ENCODE results near the gene CSMD2.

CSMD2 gene

DNA sequence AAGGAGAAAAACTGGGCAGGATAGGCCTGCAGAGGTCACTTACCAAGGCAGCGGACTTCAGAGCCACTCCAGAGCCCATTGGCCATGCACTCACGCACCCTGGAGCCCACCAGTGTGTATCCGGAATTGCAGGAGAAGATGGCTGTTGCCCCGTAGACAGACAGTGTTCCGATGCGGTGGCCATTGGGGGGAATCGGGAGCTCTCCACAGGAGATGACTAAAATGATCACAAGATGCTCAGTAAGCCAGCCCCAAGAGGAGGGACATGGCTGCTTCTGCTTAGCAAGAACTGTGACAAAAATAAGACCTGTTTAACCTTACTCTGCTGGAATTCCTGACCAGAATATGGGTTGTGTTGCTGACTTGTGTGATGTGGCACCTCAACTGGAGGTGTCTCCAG, 595.7 kb downstream of the CSMD2 start:
- no peak for DNase-seq (ENCODE audit: low read depth in 3 of 3, low spot score in 1 of 3)

DNA sequence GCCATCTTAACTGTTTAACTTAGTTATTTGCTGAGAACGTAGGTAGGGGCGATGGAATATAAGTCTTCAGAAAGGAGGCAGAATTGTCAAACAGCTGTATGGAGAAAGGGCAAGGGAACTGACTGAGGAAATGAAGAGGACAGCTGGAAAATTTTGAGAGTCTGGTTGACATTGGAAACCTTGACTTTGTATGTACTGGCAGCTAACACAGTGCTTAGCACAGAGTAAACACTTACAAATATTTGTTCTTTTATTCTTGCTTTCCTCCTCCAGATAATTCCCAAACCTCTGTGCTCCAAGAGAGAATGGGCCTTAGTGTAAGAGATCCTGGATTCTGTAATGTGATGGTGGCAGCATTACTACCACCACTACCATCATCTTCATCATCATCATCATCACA, 601.3 kb downstream of the CSMD2 start:
- no peak for DNase-seq (ENCODE audit: low read depth in 3 of 3, low spot score in 1 of 3)

DNA sequence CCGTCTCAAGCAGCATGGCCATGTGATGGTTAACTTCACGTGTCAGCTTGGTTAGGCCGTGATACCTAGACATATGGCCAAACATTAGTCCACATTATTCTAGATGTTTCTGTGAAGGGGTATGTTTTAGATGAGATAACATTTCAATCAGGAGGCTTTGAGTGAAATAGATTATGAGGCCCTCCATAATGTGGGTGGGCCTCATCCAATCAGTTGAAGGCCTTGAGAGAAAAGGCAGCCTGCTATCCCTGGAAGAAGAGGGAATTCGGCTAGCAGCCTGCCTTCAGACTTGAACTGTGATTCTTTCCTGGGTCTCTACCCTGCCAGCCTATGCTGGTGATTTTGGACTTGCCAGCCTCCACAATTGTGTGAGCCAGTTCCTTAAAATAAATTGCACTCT, 602.5 kb downstream of the CSMD2 start:
- DNase-seq (ENCODE audit: low read depth in 3 of 3, low spot score in 1 of 3): no peak

DNA sequence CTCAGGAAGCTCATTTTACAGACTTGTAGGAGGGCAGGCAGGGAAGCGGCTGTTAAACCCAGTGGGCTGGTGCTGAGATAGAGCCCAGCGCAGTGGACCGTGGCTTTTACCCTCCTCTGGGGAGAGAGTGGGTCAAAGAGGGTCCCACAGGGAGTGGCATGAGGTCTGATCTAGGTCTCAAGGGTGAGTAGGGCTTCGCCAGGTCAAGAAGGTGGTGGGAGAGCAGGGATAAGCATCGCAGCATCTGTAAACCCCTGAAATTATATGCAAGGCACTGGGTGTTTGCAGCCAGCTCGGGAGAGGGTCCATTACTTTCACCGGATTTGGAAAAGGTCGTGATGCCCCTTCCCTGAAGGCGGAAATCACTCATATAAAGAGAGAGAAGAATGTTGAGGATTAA, 603.5 kb downstream of the CSMD2 start:
- no peak for DNase-seq (ENCODE audit: low read depth in 3 of 3, low spot score in 1 of 3)

DNA sequence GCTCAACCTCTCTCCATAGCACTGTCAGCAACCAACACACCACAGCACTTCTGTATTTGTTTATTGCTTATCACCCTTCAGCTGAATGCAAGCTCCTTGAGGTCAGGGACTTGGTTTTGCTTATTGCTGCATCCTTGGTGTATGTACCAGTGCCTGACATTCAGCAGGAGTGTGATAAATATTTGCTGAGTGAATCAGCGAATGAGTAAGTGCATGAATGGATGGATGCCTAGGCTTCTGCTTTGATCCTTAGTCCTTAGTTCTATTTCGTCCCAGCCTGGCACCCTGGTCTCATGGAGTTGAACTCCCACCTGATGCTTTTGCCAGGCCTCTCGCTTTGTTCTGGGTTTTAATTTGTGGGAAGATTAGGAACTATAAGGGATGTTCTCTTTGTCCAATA, 604.4 kb downstream of the CSMD2 start:
- DNase-seq (ENCODE audit: low read depth in 3 of 3, low spot score in 1 of 3): no peak

DNA sequence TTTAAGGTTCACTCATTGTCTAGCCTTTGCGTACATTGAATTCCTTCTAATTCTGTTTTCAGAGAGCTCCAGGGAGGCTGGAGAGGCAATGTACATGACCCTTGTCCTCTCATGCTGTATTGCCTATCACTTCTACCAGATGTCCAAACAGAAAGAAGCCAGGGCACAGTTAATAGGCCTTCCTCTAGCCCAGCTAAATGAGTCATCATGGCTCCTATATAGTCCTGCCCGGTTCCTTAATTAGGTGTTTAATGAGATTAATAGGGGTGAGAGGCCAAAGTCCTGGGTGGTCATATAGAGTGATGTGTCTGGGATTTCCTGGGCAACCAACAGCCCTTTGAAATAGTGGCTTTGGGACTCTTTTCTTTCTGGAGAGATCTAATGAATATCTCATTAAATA, 616.3 kb downstream of the CSMD2 start:
- no peak for DNase-seq (ENCODE audit: low read depth in 3 of 3, low spot score in 1 of 3)

DNA sequence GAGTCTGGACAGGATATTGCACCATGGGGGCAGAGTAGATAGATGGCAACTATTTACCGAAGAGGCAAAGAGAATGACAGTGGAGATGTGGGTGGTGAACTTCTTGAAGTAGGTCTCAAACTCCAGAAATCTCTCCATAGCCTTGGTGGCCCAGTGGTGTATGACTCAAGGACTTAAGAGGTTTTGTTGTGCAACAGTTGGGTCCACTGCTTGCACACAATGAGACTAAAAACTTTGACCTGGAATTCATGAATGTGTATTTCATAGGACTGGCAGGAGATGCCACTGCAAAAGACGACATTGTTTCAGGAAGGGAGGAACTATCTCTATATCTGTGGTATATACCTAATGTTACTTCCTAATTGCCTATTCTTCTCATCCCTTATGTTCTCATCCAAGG, 616.7 kb downstream of the CSMD2 start:
- no peak for DNase-seq (ENCODE audit: low read depth in 3 of 3, low spot score in 1 of 3)

DNA sequence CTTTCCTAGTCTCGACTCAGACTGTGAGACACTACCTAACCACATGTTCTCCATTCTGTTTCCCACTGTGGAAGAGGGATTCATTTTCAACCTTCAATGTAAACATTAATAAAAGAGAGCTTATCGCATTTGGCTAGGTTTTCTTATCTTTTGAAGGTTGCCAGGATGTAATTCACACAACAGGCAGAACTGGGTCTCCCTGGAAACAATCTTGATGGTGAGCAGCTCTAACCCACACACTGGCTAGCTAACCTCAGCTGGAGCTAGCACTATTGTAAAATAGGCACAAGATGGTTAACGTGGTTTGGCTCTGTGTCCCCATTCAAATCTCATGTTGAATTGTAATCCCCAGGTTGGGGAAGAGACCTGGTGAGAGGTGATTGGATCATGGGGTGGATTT, 617.5 kb downstream of the CSMD2 start:
- DNase-seq (ENCODE audit: low read depth in 3 of 3, low spot score in 1 of 3): no peak

DNA sequence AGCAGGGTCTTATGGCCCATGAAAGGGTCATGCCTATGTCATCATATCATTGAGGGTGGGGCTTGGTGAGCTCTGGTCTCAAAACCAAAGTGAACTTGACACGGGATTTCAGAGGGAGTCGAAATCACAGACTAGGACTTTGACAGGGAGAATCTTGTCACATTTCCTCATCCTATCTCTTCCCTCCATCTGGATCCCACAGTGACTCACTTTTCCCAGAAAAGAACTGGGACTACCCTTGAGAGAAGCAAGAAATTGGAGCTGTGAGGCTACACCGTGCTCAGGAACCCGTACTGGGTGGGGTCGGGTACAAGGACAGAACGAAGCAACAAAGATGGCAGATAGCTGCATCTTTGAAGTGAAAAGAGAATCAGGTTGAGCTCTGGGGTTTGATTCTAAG, 623.1 kb downstream of the CSMD2 start:
- no peak for DNase-seq (ENCODE audit: low read depth in 3 of 3, low spot score in 1 of 3)

DNA sequence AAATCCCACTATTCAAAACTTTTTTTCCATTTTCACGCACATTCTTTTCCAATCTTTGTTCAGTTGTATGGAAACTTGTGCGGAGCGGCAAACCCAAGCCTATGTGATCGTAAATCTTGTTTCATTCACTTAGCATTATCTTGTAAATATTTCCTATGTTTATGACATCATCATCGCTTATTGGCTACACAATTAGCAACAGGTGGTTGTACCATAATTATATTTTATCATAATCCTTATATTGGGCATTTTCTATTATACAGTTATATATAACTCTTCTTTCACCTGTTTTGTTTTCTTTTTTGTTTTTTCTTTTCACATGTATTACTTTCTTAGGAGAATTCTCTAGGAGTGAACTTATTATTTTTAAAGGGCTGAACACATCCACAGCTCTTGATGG, 627.1 kb downstream of the CSMD2 start:
- DNase-seq (ENCODE audit: low read depth in 3 of 3, low spot score in 1 of 3): no peak

DNA sequence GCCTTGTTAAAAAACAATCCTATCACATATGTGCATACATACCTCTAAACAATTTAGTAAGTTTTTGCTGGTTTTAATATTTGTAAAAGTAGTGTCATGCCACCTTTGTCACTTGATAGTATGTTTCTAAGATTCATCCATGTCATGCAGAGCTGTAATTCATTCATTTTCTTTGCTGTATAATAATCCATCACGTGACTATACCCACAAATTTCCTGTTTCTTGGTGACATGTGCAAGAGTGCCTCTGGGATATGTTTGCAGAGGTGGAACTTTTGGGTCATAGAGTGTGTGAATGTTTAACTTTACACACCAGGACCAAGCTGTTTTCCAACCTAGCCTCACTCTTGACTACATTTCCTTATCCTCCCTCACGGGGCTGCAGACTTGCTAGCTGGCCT, 629.7 kb downstream of the CSMD2 start:
- no peak for DNase-seq (ENCODE audit: low read depth in 3 of 3, low spot score in 1 of 3)

DNA sequence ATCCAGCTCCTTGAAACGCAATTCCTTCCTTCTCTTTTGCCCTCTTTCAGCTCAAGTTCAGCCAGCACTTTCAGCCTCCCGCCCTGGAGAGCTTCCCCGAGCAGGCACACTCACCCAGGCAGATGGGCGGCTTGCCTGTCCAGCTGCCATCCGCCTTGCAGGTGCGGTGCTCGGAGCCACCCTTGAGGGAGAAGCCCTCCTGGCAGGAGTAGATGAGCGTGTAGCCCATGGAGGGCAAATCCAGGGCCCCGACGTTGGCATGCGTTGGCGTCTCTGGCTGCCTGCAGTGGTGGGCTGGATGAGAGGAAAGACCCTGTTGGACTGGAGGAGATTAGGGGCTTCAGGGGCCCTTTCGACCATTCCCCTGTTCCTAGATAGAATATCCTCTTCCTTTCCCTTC, 632.1 kb downstream of the CSMD2 start:
- DNase-seq (ENCODE audit: low read depth in 3 of 3, low spot score in 1 of 3): no peak

DNA sequence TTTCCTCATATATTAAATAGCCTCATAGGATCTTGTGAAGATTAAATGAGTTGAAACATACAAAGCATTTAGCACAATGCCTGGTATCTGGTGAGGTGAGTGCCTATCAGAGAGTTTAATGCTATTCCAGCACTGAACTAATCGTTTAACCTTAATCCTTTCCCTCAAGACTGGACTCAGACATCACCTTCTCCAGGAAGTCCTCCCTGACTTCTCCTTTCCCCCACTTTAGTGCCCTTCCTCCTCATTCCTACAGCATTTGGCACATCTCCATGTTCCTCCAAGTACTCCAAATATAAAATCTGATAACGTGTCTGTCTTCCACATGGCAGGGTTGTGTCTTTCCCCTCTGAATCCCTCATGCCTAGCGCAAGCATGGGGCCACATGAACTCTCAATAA, 632.8 kb downstream of the CSMD2 start:
- no peak for DNase-seq (ENCODE audit: low read depth in 3 of 3, low spot score in 1 of 3)

DNA sequence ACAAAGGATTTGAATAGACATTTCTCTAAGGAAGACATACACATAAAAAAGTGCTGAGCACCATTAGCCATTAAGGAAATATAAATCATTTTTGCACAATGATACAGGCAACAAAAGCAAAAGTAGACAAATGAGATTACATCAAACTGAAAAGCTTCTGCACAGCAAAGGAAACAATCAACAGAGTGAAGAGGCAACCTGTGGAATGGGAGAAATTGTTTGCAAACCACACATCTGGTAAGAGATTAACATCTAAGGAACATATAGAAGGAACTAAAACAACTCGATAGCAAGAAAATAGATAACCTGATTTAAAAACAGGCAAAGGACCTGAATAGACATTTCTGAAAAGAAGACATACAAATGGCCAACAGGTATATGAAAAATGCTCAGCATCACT, 635.1 kb downstream of the CSMD2 start:
- no peak for DNase-seq (ENCODE audit: low read depth in 3 of 3, low spot score in 1 of 3)

DNA sequence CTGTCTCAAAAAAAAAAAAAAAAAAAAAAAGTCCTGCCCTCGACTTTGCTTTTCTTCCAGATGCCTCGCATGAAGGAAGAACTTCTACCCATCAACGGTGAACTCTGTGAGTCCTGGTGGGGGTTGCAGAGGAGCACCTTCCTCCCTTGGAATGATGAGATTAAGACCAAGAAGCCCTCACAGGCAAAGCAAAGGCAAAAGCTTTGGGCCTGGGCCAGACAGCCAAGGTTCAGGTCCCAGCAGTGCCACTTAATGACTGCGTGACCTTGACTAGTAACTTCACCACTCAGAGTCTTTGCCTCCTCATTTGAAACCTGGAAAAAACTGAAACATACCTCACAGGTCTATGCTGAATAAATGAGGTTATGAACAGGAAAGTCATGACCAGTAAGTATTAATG, 637.1 kb downstream of the CSMD2 start:
- no peak for DNase-seq (ENCODE audit: low read depth in 3 of 3, low spot score in 1 of 3)

DNA sequence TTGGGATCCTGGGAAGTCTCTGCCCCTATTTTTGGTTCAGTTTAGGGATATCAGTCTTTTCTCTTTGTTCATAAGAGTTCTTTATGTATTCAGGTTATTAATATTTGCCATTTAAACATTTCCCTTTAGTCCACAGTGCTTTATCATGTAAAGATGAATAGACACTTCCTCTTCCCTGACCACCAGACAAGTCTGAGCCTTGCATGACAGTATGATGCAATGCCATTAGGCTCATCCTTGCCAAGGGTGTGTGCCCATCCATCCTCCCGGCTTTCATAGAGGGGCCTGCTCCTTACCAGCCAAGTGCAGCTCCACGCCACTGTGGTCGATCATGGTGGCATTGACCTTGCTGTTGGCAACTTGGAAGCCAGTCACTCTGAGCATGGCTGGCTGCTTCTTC, 640.4 kb downstream of the CSMD2 start:
- no peak for DNase-seq (ENCODE audit: low read depth in 3 of 3, low spot score in 1 of 3)

DNA sequence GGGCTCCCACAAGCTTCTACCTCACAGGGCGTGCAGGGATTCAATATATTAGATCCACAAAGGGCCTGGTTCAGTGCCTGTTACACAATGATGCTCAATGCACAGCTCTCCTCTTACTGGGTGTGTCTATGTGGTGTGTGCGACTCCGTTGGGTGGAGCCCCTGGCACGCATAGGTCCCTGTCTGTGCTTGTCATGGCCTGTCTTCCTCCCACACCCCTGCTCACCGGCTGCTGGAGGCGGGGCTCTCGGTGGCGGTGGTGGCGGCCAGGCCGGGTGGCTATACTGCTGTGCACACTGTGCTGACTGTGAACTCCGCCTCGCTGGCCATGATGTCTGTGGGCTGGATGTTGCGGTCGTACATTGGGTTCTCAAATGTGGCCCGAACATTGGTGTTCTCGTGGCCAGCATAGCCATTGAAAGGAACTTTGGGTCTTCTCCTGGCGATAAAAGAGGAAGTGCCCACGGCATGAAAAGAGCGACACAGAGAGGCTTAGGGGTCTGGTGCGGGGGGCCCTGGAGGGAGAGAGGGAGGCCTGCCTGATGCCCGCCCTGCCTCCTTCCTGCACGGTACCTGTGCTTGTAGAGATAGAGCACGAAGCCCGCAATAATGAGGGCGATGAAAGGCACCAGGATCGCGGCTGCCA, 645.7 kb downstream of the CSMD2 start:
- DNase-seq (ENCODE audit: low read depth in 3 of 3, low spot score in 1 of 3): no peak

DNA sequence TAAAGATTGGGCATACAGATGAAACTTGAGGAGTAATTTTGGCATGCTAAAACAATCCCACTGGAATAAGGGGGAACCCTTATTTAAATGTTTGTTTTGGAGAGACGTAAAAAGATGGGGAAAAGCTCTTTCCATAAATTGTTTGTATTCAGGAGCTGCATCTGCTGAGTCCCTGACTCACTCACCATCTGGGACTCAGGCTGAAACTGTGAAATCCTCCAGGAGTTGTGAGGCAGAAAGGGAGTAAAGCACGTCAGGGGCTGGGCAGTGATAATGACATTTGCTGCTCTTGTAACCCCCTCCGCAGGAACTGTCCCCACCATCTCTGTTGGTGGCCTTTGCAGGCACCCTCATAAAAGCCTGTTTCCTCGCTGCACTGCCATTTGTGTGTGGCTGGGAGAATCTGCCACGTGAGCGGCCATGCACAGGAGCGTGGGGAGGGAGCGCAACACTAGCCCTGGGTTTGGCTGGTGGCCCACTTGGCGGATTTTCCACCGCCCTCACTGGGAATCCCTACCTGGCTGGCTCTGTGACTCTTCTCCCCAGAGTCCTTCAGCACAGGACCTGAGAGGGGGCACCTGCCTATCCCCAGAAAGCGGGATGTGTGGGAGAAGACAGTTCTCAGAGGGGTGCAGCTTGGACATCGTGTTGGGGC, 647.3 kb downstream of the CSMD2 start:
- DNase-seq (ENCODE audit: low read depth in 3 of 3, low spot score in 1 of 3): no peak

DNA sequence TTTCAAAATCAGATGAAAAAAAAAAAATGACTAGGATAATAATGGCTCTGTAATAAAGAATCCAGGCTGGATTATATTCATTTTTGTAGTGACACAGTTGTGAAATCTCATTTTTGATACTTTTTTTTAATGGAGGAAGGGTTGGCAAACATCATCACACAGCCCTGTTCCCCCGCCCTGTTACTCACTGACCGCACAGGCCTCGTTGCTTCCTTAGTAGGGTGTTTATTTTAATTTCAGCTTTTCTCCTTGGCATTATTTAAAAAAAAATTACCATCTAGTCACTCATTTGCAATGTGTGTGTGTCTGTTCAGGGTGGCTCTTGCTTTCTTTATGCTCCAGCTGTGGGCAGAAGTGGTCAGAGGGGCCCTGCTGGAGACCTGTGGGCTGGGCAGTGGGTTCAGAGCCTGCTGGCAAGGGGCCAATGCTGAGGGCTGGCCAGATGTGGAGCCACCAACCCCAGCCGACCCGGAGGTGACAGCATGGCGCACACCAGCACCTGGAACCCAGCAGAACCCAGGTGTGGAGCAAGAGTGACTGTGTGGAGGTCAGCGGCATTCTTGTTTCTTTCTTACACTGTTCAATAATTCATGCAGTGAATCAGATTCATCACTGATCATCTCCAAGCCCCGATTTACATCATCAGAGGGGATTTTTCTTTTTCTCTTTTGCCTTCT, 648.0 kb downstream of the CSMD2 start:
- DNase-seq (ENCODE audit: low read depth in 3 of 3, low spot score in 1 of 3): no peak

DNA sequence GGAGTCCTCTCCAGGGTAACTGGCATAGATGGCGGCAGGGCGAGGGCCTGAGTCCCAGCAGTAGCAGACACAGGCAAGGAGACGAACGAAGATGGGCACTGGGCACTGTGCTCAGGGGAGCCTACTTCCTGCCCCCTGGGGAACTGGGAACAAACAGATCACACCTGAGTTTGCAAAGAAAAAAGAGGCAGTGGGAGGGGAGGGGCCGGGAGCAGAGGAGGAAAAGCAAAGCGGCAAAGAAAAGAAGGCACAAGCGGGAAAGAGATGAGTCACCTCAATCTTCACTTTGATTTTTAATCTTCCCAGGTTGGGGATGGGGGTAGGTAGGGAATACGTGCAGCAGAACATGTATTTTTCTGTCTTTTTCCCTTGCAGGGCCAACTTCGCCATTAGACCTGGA, 648.6 kb downstream of the CSMD2 start:
- no peak for DNase-seq (ENCODE audit: low read depth in 3 of 3, low spot score in 1 of 3)

DNA sequence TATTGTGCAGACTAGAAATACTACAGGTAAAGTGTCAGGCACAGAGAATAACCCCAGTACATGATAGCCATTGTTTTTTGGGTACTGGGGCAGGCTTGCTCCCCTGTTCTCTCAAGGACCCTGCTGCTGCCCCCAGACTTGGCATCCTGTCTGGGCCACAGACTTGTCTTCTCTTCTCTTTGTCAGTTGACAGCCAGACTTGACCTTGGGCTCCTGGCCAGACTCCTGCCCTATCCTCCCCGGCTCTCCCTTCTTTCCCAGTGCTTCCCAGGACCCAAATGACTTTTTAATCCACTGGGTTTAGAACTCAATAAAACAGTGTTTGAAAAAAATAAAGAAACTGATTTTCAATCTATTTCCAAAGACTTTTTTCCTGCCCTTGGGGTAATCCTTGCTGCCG, 649.4 kb downstream of the CSMD2 start:
- no peak for DNase-seq (ENCODE audit: low read depth in 3 of 3, low spot score in 1 of 3)

DNA sequence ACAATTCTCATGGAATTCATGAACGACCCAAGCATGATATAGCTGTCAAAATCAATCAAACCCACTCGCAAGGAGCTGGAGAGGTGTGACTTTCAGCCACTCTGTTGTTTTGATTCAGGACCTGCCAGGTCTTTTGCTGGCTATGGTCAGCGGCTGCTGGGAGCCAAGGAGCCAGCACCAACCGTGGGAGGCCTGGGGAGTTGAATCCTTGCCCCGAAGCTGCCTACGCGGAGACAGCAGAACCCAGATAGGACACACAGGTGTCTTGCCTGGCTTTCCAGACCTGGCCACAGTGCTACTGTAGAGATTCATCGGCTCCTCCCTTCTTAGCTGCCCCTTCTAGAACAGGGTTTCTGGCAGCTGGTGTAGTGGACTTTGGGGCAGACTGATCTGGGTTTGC, 649.9 kb downstream of the CSMD2 start:
- DNase-seq (ENCODE audit: low read depth in 3 of 3, low spot score in 1 of 3): no peak
